HepG2 (cell line): Measurements from ENCODE around the gene WNT6. TPM values are rescaled to one million over a fixed set of nuclear protein-coding genes. Genes with fewer than 3 reads are reported as not detected.

Source experiments
- ATAD3A ChIP-seq: sonication (generic); formaldehyde crosslinking; IDR thresholded peaks from 2 replicates; pipeline ENCODE4 v1.4.0; 2020; ENCODE audit warnings: missing genetic modification reagents
- ATM ChIP-seq: fragments of 450-650 bp; IDR thresholded peaks from 2 replicates; pipeline ENCODE4 v1.7.1; 2017; ENCODE audit warnings: mild to moderate bottlenecking, borderline replicate concordance
- CHCHD3 ChIP-seq: sonication (generic); formaldehyde crosslinking; IDR thresholded peaks from 2 replicates; pipeline ENCODE4 v1.8.0; 2022; ENCODE audit warnings: mild to moderate bottlenecking, missing genetic modification reagents, moderate library complexity
- EP300 ChIP-seq, 3 experiments: sonication (generic) in 1 of 3; formaldehyde crosslinking in 1 of 3; IDR thresholded peaks; 2 replicates each; pipeline versions ENCODE4 v1.5.1 to v1.6.1; 2011 to 2020; ENCODE audit warnings: low read depth in 2 of 3, low read length in 2 of 3, borderline replicate concordance in 1 of 3, improper control_type of control experiment in 1 of 3, mild to moderate bottlenecking in 1 of 3, missing genetic modification reagents in 1 of 3, moderate library complexity in 1 of 3
- FOXA3 ChIP-seq: IDR thresholded peaks from 2 replicates; pipeline ENCODE4 v1.6.1; 2016; ENCODE audit warnings: missing genetic modification reagents, missing compliant biosample characterization
- FOXM1 ChIP-seq: sonication (generic); formaldehyde crosslinking; IDR thresholded peaks from 2 replicates; pipeline ENCODE4 v1.5.0; 2020; ENCODE audit warnings: missing genetic modification reagents
- HNRNPL ChIP-seq: fragments of 200-400 bp; formaldehyde crosslinking; IDR thresholded peaks from 2 replicates; pipeline ENCODE4 v1.6.1; 2017; ENCODE audit warnings: mild to moderate bottlenecking, low read depth, low read length
- KLF15 ChIP-seq: sonication (generic); formaldehyde crosslinking; IDR thresholded peaks from 2 replicates; pipeline ENCODE4 v1.8.1; 2023; ENCODE audit warnings: borderline replicate concordance, mild to moderate bottlenecking, inconsistent platforms, missing genetic modification reagents, mixed read lengths
- KLF16 ChIP-seq, 2 experiments: sonication (generic) in 1 of 2; formaldehyde crosslinking in 1 of 2; IDR thresholded peaks; 2 replicates each; pipeline versions ENCODE4 v1.6.1 to v1.8.0; 2016 to 2023; ENCODE audit warnings: missing genetic modification reagents in 2 of 2, missing compliant biosample characterization in 1 of 2
- PAF1 ChIP-seq: IDR thresholded peaks from 2 replicates; pipeline ENCODE4 v1.6.1; 2016; ENCODE audit warnings: missing genetic modification reagents, missing compliant biosample characterization
- TCF7 ChIP-seq: sonication (generic); IDR thresholded peaks from 2 replicates; pipeline ENCODE4 v1.6.1; 2016; ENCODE audit warnings: antibody characterized with exemption, low read depth
- XBP1 ChIP-seq: sonication (generic); formaldehyde crosslinking; IDR thresholded peaks from 2 replicates; pipeline ENCODE4 v1.5.0; 2020; ENCODE audit warnings: missing genetic modification reagents
- ZKSCAN5 ChIP-seq: sonication (generic); formaldehyde crosslinking; IDR thresholded peaks from 2 replicates; pipeline ENCODE4 v1.5.1; 2020; ENCODE audit warnings: mild to moderate bottlenecking, missing genetic modification reagents
- ZMYM3 ChIP-seq: sonication (generic); formaldehyde crosslinking; IDR thresholded peaks from 2 replicates; pipeline ENCODE4 v1.5.1; 2020; ENCODE audit warnings: mild to moderate bottlenecking, missing genetic modification reagents
- ZNF598 ChIP-seq: sonication (generic); formaldehyde crosslinking; IDR thresholded peaks from 2 replicates; pipeline ENCODE4 v1.5.1; 2020; ENCODE audit warnings: mild to moderate bottlenecking, missing genetic modification reagents, borderline replicate concordance
- ZNF737 ChIP-seq: sonication (generic); formaldehyde crosslinking; IDR thresholded peaks from 2 replicates; pipeline ENCODE4 v1.5.0; 2020; ENCODE audit warnings: missing genetic modification reagents, mild to moderate bottlenecking, borderline replicate concordance
- ZNF773 ChIP-seq: sonication (generic); formaldehyde crosslinking; IDR thresholded peaks from 2 replicates; pipeline ENCODE4 v1.4.0; 2020; ENCODE audit warnings: missing genetic modification reagents, borderline replicate concordance
- ZNF792 ChIP-seq: IDR thresholded peaks from 2 replicates; pipeline ENCODE4 v1.6.1; 2016
- ZNF850 ChIP-seq: sonication (generic); formaldehyde crosslinking; conservative IDR thresholded peaks from 2 replicates; pipeline ENCODE4 v1.9.0; 2021; ENCODE audit warnings: mild to moderate bottlenecking, missing genetic modification reagents
- polyA plus RNA-seq, 8 experiments: library from polyadenylated mRNA; depleted of rRNA in 3 of 8; stranded (reverse) in 7 of 8; unstranded in 1 of 8; fragments of >200 nt; fragmentation: Illumina TruSeq in 4 of 8; extraction: Trizol in 4 of 8; gene quantifications; 2 replicates each; pipeline versions ENCODE4 v1.2.1 to v1.2.3, GENCODE V29; 2011 to 2016; ENCODE audit warnings: low read depth in 4 of 8, missing spikeins in 1 of 8, mixed read lengths in 1 of 8; ENCODE audit not compliant: insufficient read depth in 1 of 8
- total RNA-seq, 5 experiments: library from RNA; depleted of rRNA; stranded (reverse); fragments of >200 nt; fragmentation: Illumina TruSeq; extraction: Trizol; gene quantifications; 2 replicates each; pipeline ENCODE4 v1.2.3, GENCODE V29; 2016; ENCODE audit warnings: low read depth in 1 of 5
- TF ChIP-seq, protein P1 (sequence below): sonication (generic); formaldehyde crosslinking; IDR thresholded peaks from 2 replicates; pipeline ENCODE4 v1.9.0; 2022; ENCODE audit warnings: missing genetic modification reagents, mild to moderate bottlenecking, borderline replicate concordance
- TF ChIP-seq, protein P2 (sequence below): sonication (generic); formaldehyde crosslinking; IDR thresholded peaks from 2 replicates; pipeline ENCODE4 v1.4.0; 2020; ENCODE audit warnings: missing genetic modification reagents
- TF ChIP-seq, protein P3 (sequence below): sonication (generic); formaldehyde crosslinking; IDR thresholded peaks from 2 replicates; pipeline ENCODE4 v1.4.0; 2020; ENCODE audit warnings: missing genetic modification reagents
- TF ChIP-seq, protein P4 (sequence below): sonication (generic); formaldehyde crosslinking; conservative IDR thresholded peaks from 2 replicates; pipeline ENCODE4 v1.8.0; 2022; ENCODE audit warnings: missing genetic modification reagents

The WNT6 gene
- total and polyA plus RNA-seq, 2 of the 13 experiments (the other 11 are each of a cell fraction or from before 2014, with no cell fraction given) = 0.20 TPM; not detected in 1

DNA sequence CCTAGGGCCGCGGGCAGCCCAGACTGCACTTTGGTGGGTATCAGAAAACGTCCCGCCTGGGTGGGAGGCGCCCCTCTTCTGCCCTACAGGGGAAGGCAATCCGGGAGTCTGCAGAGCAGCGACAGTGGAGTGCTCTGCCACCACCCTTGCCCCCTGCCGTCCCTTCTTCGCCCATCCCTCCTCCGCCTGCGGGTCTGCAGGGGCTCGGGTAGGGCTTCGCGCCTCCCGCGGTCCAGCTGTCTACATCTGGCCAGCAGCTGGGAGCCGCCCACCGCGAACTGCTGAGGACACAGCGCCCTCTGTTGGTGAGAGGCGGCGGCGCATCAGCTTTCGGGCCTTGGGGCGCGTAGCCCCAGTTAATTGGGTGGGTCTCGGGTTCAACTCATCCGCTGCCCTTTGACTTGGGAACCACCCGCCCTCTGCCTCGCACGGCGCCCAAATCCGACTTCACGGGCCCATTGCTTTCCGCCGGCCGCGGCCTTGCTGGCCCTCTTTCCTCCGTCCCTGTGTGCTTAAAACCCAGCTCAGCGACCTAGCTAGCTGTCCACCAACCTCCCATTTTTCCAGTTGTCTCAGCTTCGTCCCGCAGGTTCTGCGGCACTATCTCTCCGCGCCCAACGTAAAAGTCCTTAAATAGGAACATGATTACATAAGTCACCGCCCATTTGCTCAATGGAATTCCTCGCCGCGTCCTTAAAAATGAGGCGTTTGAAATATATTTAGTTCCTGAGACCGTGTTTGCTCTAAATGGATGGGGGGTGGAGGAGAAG lies 38.7 kb downstream of the WNT6 start (continued):
- TF ChIP-seq, protein P1, sequence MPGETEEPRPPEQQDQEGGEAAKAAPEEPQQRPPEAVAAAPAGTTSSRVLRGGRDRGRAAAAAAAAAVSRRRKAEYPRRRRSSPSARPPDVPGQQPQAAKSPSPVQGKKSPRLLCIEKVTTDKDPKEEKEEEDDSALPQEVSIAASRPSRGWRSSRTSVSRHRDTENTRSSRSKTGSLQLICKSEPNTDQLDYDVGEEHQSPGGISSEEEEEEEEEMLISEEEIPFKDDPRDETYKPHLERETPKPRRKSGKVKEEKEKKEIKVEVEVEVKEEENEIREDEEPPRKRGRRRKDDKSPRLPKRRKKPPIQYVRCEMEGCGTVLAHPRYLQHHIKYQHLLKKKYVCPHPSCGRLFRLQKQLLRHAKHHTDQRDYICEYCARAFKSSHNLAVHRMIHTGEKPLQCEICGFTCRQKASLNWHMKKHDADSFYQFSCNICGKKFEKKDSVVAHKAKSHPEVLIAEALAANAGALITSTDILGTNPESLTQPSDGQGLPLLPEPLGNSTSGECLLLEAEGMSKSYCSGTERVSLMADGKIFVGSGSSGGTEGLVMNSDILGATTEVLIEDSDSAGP (CRISPR knock-in tag) = peak; percentile 90
- TF ChIP-seq ZNF737 (CRISPR knock-in tag) = no peak
- no peak for TF ChIP-seq ATM
- no peak for TF ChIP-seq ZKSCAN5
- peak; percentile 6 to 92; a peak in 2 of 4 replicates for TF ChIP-seq KLF16 (CRISPR knock-in tag; IDR thresholded peaks at IDR 0.05)
- TF ChIP-seq KLF15 (CRISPR knock-in tag) = peak; percentile 75; the same call in 1 of the 2 replicates
- no peak for TF ChIP-seq ZNF773 (CRISPR knock-in tag)
- 0 out of 2 replicates have a peak, but pooled peaks have one; percentile 53 for TF ChIP-seq ZMYM3
- TF ChIP-seq ZNF850 (CRISPR knock-in tag) = no peak
- TF ChIP-seq FOXM1 (CRISPR knock-in tag) = no peak
- peak; percentile 92 for TF ChIP-seq ZNF598
- no peak for TF ChIP-seq ZNF792 (CRISPR knock-in tag)
- no peak for TF ChIP-seq ATAD3A
- no peak for TF ChIP-seq CHCHD3 (CRISPR knock-in tag)
- TF ChIP-seq, protein P2, sequence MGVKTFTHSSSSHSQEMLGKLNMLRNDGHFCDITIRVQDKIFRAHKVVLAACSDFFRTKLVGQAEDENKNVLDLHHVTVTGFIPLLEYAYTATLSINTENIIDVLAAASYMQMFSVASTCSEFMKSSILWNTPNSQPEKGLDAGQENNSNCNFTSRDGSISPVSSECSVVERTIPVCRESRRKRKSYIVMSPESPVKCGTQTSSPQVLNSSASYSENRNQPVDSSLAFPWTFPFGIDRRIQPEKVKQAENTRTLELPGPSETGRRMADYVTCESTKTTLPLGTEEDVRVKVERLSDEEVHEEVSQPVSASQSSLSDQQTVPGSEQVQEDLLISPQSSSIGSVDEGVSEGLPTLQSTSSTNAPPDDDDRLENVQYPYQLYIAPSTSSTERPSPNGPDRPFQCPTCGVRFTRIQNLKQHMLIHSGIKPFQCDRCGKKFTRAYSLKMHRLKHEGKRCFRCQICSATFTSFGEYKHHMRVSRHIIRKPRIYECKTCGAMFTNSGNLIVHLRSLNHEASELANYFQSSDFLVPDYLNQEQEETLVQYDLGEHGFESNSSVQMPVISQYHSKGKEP (CRISPR knock-in tag) = no peak
- TF ChIP-seq, protein P3, sequence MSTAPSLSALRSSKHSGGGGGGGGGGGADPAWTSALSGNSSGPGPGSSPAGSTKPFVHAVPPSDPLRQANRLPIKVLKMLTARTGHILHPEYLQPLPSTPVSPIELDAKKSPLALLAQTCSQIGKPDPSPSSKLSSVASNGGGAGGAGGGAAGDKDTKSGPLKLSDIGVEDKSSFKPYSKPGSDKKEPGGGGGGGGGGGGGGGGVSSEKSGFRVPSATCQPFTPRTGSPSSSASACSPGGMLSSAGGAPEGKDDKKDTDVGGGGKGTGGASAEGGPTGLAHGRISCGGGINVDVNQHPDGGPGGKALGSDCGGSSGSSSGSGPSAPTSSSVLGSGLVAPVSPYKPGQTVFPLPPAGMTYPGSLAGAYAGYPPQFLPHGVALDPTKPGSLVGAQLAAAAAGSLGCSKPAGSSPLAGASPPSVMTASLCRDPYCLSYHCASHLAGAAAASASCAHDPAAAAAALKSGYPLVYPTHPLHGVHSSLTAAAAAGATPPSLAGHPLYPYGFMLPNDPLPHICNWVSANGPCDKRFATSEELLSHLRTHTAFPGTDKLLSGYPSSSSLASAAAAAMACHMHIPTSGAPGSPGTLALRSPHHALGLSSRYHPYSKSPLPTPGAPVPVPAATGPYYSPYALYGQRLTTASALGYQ = no peak
- 0 out of 2 replicates have a peak, but pooled peaks have one; percentile 33 for TF ChIP-seq HNRNPL
- TF ChIP-seq, protein P4, sequence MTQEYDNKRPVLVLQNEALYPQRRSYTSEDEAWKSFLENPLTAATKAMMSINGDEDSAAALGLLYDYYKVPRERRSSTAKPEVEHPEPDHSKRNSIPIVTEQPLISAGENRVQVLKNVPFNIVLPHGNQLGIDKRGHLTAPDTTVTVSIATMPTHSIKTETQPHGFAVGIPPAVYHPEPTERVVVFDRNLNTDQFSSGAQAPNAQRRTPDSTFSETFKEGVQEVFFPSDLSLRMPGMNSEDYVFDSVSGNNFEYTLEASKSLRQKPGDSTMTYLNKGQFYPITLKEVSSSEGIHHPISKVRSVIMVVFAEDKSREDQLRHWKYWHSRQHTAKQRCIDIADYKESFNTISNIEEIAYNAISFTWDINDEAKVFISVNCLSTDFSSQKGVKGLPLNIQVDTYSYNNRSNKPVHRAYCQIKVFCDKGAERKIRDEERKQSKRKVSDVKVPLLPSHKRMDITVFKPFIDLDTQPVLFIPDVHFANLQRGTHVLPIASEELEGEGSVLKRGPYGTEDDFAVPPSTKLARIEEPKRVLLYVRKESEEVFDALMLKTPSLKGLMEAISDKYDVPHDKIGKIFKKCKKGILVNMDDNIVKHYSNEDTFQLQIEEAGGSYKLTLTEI (CRISPR knock-in tag) = no peak
- no peak for TF ChIP-seq PAF1 (CRISPR knock-in tag)
- TF ChIP-seq TCF7 = no peak
- no peak for TF ChIP-seq EP300 (IDR thresholded peaks at IDR 0.05; ENCODE audit: low read depth in 2 of 2, low read length in 2 of 2)
- TF ChIP-seq EP300 (CRISPR knock-in tag; IDR thresholded peaks at IDR 0.05; ENCODE audit: borderline replicate concordance) = no peak
- TF ChIP-seq FOXA3 (CRISPR knock-in tag) = 0 out of 2 replicates have a peak, but pooled peaks have one; percentile 31
- no peak for TF ChIP-seq XBP1 (CRISPR knock-in tag)
